Activated naive CD4-positive, alpha-beta T cell treated with Interleukin-2 at 50 U/mL for 16 hours (primary cell): ENCODE measurements around the gene PNPLA2.
A peak's percentile ranks its signal among the peaks of the same experiment; 100 is the strongest.

Experiments
- DNase-seq: peaks from one replicate; pipeline ENCODE4 v3.0.0-alpha.2; 2020

Gene PNPLA2

GRCh38 chr11:818396-819128 lies at the start of gene PNPLA2:
TSS of gene PNPLA2 (plus strand) at chr11:818914. CDS start at chr11:819719, 805 bp downstream.
- DNase-seq: no peak

GRCh38 chr11:769887-770641 lies 48.6 kb upstream of the PNPLA2 start:
- no peak for DNase-seq

DNA sequence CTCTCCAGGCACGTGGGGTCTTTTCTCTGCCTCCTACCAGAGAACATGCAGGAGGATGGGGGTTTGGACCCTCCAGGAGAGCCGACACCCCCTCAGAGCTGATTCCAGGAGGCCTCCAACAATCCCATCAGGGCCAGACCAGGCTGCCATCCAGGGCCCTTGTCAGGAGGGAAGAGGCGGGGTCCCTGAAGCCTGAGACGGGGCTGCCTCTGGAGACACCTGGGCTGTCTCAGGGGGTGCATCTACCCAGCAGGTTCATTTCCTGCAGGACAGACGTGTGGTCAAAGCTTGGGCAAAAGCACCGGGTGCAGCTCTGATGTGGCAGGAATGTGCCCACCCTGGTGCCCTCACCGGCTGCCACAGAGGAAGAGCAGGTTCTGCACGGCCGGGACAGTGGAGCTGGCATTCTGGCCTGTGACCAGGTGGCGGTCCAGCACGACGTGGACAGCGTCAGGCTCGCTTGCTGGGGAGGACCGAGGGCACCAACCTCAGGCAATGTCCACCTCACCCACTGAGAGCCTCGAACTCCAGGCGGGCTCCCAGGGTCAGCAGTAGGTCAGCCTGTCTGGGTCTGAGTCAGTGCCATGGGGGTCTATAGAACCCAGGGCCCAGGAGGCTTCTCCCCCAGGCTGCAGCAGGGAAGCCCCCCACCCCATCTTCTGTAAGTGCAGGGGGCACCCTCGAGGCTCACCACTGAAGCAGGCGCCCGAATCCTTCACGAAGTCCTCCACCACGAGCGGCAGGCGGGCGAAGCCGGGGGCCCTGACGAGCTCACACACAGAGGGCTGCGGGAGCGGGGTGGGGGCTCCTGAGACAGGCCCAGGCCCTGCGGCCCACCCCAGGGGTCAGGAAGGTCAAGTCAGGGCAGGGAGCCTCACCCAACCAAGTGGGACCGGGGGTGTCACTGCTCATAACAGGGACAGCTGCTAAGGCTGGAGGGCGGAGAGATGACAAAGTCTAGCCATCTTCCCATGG lies 47.8 kb upstream of the PNPLA2 start:
- DNase-seq: no peak

DNA sequence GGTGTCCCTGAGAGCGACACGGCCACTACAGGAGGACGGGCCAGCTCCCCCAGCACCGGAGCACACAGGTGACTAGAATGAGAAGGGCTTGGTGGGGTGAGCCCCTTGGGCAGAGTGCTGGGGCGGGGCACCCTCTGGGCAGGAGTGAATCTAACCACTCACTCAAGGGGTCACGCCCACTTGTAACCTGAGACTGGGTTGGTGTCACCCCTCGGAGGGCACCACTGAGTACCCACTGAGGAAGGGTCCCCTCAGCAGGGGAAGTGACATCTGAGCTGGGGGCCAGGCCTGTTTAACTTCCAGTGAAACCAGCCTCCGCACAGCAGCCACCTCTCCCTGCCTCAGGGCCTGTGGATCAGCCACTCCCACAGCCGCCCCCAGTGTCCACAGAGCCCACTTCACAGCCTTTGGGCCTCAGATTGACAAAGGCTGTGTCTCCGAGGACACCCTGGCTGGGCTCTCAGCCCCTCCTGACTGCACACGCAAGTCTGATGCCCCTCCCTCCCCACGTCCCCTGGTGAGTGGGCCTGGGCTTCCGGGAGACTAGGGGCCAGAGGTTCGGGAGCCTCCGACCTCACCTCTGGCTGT lies 47.0 kb upstream of the PNPLA2 start:
- no peak for DNase-seq

DNA sequence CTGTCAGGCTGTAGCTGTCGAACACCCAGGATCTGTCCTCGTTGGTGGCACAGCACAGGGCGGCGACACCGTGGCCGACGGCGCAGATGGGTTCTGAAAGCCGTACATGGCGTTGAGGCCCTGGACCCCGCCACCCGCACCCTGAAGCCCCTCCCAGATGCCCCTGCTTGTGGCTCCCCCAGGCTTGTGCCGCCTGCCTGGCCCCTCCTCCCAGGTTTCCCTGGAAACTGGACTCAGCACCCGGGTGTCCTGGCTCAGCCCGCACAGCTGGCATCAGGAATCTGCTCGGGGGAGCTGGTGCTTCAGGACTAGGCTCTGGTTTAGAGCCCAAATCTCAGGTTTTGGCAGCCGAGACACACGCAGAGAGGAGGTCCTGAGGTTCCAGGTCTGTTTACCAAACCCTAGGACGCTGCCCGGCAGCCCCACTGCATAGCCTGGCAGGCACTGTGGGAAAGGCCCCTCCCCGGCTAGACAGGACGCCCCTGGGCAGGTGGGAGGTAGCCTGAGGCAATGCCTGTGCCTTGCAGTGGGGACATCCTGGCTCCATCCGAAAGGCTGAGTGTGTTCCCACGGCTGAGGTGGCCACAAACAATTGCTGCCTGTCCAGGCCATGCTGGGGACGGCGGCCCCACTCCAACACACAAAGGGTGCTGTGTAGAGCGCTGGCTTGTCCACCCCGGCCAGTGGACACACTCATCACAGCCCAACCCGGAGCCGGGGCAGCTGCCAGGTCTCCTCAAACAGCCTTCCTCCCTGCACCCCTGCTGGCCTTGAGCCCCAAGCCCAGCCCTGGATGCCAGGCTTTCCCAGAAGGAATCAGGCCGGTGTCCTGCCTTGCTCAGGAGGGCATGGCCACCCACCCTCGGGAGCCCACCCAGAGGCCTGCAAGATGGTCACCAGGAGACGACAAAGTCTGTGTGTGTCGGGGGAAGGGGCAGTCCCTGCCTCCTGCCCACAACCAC lies 46.0 kb upstream of the PNPLA2 start:
- DNase-seq: no peak

DNA sequence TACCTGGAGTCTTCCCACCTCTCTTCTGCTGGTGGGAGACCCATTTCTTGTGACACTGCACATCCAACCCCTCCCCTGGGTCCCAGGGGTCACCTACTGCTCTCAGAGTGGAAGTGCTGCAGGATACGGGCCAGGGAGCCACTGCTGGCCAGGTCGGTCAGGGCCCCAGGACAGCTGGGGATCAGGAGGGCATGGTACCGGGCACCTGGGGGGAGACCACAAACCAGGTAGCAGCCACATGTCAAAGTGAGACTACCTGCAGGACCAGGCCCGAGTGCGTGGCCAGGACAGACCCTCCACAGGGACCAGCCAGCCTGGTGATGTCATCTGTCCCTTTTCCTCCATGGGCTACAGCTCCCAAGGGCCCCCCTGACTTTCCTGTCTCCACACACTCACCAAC lies 45.3 kb upstream of the PNPLA2 start:
- no peak for DNase-seq

DNA sequence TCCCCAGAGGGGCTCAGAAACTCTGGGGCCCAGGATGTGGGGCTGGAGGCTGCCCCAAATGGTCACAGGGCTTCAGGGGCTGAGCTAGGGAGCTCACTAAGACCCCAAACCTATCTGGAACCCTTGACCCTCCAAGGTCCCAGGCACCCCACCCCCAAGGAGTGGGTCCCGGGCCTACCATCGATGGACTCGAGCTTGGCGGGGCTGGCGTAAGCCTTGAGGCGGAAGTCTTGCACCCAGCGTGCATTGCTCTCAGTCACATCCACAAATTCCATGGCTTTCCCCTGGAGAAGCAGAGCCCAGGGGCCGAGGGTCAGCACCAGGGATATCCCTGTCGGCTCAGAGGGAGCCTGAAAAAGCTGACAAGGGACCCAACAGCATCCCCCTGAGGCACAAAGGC lies 44.9 kb upstream of the PNPLA2 start:
- no peak for DNase-seq

DNA sequence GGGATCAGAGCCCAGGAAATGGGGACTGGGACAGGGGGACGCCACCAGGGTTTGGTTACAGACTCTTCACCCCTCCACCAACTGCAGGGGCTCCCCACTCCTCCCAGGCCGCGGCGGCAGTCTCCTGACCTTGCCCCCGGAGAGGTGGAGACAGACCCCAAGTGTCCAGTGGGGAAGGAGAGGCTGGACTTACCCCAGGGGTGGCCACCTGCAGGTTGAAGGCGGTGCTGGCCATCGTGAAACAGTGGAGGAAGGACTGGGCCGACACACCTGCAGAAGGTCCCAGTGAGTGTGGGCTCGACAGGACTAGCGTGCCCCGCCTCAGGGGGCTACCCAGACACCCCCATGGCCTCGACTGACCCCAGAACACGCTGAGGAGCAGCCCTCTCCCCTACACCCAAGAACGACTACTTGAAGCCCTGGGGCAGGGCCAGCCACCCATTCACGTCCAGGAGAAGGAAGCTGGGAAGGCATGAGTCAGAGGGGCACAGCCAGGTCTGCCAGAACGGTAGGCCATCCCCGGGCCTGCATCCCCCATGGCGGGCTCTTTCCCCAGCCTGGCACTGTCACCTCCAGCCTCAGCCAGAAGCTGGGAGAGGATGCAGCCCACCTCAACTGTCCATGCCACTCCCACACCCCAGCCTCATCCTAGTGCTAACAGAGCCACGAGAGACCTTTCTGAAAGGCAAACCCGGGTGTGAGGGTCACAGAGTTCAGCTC lies 43.7 kb upstream of the PNPLA2 start:
- no peak for DNase-seq

DNA sequence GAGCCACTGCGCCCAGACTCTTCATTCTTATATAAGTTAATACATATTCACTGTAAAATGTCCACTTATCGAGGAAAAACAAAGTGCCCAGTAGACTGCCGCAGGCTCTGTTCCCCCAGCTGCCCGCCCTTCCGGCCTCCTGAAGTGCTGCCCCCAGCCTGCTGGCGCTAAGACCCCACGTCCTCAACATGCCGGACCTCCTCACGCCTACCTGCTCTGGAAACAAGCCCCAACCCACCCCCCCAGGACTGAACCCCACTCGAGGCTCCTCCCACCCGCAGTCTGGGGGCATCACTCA lies 42.5 kb upstream of the PNPLA2 start:
- DNase-seq: no peak

GRCh38 chr11:776561-777287 lies 42.0 kb upstream of the PNPLA2 start:
- DNase-seq: no peak

DNA sequence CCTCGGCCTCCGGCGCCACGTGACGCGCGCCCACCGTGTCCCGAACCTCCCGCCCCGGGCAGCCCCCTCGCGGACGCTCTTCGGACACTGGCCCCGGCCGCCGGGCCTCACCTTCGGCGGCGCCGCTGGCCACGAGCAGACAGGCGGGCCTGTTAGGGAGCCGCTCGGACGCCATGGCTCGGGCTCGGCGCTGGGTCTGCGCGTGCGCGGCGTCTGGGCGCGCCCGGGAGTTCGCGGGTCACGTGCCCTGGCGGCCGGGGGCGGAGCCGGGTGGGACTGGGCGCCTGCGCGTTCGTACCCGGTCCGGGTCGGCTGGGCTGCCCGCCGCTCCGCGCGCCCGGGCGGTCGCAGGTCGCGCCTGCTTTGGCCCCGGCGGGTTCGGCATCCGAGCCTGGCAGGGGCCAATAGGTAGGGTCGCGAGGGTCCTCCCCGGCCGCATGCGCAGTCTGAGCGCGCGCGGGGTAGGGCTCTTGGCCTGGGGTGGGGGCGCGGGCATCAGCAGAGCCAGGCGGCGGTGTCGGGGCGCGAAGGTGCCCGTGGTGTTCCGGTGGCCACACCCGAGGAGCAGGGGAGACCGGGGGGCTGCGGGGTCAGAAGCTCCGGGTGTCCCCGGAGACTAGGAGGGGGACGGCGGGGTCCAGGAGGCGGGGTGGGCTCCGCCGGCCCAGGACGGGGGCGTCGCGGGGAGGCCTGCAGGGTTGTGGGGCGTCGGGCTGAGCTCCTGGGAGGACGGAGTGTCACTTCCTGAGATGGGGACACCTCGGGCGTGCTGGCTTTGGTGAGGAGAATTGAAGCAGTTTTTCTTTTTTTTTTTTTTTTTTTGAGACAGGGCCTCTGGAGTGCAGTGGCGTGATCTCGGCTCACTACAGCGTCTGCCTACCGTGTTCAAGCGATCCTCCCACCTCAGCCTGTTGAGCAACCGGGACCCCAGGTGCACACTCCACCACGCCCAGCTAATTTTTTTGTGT lies 41.1 kb upstream of the PNPLA2 start, which contains the start of gene GATD1:
Gene GATD1 (minus strand): TSS at position 200 of the 968 bp plus-strand sequence. CDS start 25 bp downstream, at position 175.
- peak; percentile 95 for DNase-seq

- no peak for DNase-seq
Measured at GRCh38 chr11:778976-779954, 39.4 kb upstream of the PNPLA2 start.

- DNase-seq: no peak
Measured at GRCh38 chr11:779955-780532, 38.7 kb upstream of the PNPLA2 start.

DNA sequence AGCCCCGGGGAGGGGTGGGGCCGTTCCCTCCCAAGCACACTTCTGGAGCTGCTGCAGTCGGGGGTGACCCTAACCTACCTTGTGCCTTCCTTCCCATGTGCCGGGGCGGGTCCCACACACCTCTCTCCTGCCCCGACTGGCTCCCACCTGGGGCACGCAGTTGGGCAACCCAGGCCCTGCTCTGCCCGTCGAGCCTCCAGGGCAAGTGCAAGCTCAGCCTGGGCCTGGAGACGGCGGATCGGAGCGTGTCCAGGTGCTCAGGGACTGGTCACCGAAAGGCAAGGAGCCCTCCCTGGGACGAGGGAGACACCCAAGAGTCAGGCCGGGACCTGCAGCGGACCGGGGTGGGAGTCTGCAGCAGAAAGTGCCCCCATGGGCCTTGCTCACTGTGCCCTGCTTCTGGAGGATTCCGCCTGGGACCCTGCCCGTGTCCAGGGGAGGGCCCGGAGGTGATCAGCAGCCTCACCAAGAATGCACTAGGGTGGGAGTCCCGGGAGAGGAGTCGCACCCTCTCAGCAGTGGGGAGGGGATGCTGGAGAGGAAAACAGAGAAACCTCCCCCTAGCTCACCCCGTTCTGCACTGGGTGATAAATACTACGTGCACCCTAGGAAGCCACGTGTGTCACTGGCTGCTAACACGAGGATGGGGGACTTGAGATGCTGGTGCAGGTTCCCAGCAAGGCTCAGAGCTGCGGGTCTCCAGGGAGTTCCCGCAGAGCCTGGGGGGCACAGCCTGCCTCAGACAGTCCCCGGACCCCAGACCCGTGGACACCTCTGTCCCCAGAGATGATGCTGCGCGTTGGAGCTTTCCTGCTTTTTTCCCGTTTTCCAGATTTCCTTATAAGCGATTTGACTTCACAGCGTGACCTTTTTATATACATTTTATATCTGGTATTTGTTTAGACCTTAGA lies 36.2 kb upstream of the PNPLA2 start:
- no peak for DNase-seq

DNA sequence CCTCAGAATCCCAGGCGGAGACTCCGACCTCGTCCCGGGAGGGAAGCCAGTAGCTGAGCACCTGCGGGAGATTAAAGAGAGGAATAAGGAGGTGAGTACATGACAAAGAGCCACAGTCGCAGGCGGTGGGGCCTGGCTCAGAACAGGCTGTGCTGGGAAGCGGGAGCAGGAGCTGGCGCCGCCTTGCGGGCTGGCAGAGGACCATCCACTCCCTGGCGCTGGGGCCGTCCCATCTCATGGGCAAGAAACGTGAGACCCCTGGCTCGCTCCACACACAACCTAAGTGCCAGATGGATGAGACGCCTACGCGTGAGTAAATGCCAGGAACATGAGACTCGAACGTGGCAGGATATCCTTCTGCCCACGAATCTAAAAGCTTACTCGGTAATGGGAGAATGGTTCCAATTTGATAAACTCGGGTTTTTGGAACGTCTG lies 35.1 kb upstream of the PNPLA2 start:
- DNase-seq: peak; percentile 46
